AG08396 (cell line): ENCODE data around the gene NECAB3.

Experiments
- DNase-seq: peaks from one replicate; pipeline ENCODE4 v3.0.0; 2012; ENCODE audit warnings: low spot score, mixed read lengths

The NECAB3 gene

DNA sequence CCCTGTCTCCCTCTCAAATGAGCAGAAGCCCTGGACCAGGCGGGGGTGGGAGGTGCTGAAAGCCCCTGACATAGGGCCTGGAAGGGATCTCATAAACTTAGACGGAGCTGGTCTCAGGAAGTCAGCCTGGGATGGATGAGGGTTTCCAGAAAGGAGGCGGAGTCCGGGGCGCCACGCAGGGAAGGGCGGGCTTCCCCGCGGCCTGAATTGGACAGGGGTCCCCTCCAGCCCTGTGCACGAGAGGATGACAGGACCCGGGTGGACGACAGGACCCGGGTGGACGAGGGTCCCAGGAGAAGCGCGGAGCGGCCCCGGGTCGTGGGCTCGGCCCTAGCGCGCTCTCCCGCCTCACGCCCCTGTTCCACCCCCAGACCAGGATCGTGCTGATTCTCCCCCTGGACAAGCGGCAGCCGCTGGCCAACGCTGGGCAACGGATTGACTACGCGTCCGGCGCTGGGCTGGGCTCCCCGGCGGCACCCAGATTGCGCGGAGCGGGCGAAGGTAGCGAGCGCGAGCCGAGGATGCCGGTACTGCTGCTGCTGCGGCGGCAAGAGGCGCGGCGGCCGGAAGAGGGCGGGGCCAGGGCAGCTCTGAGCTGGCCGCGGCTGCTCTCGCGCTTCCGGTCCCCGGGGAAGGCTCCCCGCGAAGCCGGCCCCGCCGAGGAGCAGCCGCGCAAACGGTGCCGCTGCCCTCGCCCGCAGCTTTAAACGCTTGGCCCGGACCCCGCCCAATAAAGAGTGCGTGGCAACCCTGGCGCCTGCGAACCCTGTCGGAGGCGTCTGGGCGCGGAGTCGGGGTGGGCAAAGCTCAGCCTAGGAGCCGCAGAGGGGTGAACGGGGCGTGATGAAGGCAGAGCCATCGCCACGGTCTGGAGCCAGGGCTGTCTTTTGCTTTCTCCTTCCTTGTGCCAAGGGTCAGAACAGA lies 10.8 kb downstream of the NECAB3 start:
- peak; percentile 92 for DNase-seq

DNA sequence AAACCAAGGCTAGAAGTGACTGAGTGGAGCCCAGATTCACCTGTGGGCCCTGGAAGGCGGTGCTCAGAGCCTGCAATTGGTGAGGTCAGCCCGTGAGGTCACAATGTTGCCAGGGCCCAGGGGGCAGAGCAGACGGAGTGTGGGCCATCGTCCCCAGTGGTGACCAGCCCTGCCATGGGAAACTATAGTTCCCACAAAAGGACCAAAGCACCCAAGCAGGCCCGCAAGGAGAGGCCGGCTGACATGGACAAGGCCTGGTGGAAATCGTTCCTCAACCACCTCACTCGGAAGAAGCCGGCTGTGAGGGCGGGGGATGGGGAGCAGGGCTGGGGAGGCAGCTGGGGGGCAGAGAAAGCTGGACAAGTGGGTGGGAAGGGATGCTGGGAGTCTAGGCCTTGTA lies 12.1 kb downstream of the NECAB3 start, which contains the start of gene C20orf144:
Gene C20orf144 (plus strand): TSS at position 156 of the 400 bp plus-strand sequence. CDS start 19 bp downstream, at position 175.
- DNase-seq, result no peak

DNA sequence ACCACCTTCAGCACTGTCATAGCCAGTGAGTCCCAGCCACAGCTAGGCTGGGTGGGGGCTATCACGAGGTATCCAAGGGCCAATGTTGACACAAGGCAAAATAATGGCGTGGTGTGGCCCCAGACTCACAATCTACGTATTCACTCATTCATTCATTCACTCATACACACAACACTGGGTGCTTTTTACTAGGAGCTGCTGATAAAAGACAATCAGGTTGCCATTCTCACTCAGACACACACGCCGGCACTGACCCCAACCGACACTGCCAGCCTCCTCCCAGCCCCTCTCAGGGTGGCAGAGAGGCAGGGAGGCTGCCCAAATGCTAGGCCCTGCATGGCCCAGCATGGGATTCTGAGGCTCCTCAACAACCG lies 13.6 kb downstream of the NECAB3 start:
- no peak for DNase-seq

DNA sequence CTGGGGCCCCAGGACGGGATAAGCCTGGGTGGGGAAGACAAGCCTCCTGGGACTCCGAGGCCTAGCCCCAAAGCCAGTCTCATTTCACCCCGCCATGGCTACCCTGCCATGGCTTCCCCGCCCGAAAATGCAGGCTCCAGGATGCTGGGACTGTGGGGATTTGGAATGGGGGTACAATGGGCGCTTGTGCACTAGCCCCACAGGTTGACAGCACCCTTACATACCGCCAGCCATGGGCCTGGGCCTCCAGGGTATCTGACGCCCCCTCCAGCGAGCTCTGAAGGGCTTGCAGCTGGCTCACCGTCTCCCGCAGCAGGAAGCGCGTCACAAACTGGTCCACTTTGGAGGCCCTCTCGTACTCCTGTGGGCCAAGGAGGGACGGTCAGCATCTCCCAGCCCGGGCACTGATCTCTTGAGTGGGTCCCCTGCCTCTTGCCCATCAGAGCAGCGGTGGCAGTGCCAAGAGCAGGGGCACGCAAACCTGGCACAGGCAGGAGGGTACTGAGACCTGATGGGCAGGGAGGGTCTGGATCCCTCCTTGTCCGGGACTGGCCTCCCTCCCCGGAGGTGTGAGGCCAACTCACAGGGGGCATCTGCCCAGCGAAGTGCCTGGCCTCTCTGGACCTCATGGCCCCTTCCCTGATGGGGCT lies 14.1 kb downstream of the NECAB3 start:
- no peak for DNase-seq

DNA sequence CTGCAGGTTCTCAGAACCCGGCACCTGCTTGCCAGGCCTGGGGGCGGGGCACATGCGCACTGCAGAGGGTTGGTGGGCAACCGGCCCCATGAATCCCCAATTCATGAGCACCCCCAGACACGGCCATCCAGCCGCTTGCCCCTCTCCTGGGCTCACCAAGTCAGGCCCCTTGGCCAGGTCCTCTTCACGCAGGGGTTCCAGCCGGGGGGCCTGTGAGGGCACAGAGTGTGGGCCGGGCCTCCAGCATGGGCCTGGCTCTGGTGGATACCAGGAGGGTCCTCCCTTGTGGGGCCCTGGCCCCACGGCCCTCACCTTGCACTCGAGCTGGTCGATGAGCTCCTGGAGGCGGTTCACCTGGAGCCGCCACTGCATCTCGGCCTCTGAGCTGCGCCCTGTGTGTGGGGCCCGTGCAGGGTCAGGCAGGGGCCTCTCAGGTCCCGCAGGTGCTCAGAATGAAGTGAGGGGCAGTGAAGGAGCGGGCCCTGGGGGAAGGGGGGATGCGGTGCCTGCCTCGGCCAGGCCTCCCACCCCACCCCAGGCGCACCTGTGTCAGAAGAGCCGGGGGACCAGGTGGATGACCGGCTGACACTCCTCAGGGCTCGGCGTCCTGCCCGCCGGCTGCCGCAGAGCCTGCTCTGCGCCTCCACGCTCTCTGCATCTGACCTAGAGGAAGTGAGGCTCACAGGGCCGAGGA lies 14.7 kb downstream of the NECAB3 start:
- no peak for DNase-seq

DNA sequence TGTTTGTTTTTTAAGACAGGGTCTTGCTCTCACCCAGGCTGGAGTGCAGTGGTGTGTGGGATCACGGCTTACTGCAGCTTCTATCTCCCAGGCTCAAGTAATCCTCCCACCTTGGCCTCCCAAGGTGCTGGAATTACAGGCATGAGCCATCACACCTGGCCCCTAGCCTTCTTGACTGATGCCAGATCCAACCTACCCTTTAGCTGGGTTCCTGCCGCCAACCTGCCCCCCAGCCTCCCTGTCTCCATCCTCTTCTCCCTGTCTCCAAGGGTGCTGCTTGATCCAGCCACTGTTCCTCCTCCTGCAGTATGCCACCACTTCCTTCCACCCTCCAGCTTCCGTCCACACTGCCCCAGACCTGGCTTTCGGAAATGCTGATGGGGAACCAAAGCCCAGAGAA lies 15.3 kb downstream of the NECAB3 start:
- DNase-seq, result no peak

DNA sequence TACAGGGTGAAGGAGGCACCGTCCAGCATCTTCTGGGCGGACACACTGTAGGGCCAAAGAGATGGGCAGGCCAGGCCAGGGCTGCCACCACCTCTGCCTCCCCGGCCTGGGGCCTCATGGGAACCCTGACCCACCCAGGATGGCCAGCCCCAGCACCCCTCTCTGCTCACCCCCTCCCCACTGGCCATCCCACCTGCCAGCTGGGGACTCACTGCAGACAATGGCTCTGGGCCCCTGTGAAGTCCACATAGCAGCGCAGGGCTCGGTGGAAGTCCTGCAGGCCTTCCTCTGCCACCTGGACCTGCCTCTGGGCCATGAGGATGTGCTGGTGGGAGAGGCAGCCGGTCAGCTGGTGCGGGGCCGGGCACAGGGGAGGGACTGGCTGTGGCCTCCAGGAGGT lies 15.7 kb downstream of the NECAB3 start:
- DNase-seq, result no peak

DNA sequence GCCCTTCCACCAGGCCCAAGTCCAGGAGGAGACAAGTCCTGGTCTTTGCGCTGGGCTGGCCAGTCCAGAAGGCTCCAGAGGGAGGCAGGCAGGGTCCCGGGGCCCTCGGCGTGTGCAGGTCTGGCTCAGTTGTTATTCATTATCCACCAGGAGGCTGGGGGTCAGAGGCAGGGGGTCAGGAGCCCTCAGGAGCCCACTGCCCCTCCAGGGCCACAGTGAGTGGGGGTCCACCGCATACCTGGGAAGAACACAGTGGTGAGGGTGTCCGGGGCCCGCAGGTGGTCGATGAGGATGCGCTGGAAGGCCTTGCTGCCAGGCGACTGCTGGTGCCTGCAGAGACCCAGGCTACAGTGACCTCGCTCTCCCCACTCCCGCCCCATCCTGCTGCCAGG lies 16.5 kb downstream of the NECAB3 start:
- no peak for DNase-seq

DNA sequence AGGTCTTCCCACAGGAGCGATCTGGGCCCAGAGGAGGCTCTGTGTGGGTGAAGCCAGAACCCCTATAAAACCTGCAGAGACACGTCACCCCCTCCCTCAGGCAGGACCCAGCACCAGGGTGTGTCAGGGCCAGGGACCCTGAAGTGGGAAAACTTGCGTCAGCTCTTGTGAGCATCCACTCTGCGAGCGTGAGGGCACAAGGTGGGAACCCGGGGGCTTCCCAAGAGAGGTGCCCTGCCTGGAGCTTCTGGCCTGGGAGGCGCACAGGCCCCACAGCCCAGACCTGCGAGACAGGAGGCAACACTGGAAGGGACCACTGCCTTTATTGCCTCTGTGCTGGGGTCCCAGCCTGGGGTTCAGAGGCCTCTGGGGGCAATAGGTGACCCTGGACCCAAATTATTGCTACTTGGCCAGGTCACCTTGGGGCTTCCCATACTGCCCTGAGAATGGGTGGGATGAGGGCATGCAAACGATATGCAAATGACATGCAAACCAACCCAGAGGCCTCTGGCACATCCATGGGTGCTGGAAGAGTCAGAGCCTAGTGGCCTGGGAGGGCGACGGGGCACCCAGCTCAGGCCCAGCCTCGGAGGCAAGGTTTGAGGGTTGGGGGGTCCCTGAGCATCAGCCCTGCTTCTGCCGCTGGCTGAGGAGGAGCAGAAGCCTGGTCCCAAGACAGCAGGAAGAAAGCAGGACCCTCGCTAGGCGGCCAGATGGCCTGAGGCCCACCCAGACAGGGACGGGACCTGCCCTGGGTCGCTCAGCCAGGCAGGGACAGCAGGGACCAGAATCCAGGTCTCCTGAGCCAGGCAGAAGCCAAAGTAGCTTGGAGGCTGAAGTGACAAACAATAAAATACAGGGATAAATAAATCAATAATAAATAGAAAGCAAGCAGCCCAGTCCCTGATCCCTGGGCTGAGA lies 17.2 kb downstream of the NECAB3 start:
- no peak for DNase-seq

DNA sequence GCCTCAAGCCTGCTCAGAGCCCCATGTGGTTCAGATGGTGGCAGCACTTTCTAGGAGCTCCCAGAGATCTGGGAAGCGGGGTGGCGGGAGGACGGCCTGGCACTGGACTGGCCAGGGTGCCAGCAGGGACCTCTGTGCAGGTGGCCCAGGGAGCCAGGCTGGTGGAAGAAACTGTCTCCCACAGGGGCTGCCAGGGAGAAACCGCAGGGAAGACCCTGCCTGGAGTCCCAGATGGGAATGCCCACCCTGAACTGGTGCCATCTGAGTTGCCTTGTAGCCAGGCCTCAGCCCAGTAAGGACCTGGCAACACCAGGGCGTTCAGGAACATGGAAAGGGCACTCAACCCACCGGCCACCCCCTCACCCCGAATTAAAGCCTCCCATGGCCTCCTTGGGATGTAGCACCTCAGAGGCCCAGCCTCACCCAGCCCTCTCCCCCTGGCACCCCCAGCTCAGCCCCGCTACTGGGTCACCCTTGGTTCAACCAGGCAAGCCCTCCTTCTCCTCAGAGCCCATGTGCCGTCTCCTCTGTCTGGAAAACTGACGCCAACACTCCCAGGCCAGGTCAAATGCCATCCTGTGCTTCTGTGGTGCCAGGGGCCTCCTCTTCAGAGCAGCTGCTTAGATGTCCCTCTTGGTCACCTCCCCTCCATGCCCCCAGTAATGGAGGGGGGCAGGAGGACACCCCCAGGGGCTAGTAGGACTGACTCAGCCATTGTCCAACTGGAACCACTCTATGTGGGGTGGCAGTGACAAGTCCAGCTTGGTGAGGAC lies 18.0 kb downstream of the NECAB3 start:
- DNase-seq, result no peak

DNA sequence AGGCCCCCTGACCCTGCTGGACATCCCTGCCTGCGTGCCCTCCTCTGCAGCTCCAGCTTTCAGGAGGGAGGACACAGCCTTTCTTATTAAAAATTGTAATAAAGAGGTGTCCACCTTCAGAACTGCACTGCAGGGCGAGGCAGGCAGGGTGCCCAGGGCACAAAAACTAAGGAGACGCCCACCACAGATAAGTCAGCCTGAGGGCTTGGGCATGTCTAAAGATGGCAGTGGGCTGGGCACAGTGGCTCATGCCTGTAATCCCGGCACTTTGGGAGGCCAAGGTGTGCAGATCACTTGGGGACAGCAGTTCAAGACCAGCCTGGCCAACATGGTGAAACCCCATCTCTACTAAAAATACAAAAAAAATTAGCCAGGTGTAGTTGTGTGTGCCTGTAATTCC lies 19.1 kb downstream of the NECAB3 start:
- DNase-seq, result no peak

DNA sequence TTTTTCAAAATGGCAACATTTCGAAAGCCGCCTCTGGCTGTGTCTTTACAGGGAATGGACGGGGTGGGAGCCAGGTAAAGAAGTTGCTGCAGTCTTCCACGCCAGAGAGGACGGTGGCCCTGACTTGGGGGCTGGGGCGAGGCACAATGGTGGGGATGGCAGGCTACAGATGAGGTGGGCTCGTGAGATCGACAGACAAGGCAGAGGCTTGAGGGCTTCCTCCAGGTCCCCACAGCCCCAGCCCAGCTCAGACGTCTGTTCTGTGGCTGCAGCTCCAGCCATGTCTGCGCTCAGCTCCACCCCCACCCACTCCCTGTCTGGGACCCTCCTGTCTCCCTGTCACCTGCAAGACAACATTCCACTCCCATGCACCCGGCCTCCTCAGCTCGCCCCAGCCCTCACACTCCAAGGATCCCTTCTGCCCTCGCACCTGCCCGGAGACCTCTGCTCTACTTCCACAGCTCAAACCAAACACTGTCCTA lies 19.5 kb downstream of the NECAB3 start:
- no peak for DNase-seq

DNA sequence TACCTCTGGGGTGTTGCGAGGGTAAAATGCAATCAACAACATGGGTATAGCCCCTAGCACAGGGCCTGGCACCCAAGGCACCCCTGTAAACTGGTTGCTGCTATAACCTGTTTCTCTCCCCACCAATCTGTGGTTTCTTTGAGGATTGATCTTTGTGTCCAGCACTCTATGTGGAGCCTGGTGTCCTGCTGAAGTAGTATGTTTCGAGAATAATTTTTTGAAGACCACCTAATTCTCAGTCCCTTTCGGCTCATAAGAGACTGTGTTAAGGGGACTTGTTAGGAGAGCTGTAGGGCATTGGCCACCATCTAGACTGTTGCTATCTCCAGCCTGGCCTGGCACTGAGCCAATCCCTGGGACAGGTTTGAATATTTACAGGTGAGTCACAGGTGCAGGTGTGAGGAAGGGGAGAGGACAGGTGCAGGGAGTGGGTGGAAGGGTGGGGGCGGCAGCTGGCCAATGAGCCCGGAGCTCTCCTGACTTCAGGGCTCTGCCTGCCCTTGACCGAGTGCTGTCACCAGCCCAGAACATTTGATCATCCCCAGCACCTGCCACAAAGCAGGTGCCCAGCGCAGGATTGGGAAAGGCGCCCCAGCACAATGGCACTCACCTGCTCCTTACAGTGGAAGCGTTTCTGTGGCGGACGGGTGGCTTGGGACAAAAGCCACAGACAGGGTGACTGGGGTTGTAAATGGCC lies 20.2 kb downstream of the NECAB3 start:
- DNase-seq, result no peak

DNA sequence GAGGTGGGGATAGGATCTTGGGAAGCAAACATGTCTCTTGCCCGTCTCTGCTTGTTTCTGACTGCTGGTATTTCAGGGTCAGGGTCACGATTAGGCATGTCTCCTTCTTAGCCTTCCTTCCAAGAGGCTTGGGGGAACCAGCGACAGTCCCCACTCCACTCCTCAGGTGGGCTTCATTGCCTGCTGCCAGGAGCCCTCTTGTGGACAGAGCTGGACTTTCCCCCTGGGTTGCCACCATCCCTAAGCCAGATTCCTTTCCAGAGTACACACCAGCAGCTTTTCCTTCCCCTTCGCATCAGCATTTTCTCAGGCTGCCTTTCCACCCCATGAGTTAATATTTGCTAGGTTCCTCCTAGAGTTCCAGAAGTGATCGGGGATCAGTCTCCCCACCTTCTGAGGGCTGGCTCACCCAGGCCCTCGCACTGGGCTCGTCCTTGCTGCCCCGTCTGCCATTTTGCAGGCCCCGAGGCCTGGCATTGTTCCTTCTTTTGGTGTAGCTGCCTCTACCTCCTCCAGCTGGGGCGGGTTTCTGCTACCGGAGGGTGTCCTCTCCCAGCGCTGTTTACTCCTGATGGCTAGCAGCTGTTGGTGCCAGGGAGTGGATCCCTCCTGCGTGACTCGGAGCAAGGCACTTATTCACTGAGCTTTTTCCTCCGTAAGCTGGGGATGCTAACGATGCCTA lies 20.9 kb downstream of the NECAB3 start:
- peak; percentile 81 for DNase-seq

DNA sequence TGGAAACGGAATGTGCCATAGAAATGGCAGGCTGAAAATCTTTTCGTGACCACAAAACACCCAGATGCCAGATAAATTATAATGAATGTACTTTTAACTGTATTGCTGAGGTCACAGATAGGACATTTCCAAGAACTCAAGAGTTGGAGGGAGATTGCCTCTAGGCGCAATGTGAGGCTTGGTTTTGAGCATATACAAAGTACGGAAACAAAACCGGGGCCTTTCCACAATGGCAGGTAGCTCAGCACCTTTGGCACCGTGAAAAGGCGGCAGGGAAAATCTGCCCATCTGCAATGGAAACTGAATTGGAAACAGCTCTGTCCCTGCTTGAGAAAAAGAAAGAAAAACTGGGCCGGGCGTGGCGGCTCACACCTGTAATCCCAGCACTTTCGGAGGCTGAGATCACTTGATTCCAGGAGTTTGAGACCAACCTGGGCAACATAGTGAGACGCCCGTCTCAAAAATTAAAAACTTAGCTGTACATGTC lies 22.6 kb downstream of the NECAB3 start:
- no peak for DNase-seq

DNA sequence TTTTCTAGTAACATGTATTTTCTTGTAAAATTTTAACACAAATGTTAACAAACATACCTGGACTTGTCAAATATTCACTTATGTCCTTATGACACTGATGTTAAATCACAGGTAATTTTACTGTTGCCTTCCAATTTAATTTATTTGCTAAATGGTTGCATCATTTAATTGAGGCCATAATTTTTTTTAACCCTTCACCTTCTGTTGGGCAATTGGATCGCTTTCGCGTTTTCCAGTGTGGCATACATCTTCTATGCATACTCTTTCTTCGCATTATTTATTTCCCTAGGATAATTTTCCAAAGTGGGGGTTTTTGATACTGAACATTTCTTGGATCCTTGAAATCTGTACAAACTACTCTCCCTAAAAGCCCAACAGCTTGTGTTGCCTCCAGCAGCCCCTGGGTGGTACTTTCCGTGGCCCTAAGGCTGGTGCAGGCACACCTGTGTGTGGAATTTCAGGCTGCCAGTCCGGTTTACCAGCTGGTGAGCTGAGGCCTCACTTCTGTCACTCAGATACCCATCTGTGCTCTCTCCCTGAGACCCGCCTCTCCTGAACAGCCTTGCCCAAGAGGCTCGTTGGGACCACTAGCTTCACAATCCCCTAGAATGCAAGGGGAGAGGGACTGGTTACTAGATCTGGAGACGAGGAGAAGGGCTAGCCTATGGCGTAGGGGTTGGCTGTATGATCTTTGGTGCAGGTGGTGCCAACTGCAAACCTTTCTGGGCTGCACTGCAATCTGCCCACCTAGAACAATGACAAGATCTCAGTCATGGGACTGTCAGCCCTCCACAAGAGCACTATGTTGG lies 23.3 kb downstream of the NECAB3 start:
- DNase-seq, result no peak

DNA sequence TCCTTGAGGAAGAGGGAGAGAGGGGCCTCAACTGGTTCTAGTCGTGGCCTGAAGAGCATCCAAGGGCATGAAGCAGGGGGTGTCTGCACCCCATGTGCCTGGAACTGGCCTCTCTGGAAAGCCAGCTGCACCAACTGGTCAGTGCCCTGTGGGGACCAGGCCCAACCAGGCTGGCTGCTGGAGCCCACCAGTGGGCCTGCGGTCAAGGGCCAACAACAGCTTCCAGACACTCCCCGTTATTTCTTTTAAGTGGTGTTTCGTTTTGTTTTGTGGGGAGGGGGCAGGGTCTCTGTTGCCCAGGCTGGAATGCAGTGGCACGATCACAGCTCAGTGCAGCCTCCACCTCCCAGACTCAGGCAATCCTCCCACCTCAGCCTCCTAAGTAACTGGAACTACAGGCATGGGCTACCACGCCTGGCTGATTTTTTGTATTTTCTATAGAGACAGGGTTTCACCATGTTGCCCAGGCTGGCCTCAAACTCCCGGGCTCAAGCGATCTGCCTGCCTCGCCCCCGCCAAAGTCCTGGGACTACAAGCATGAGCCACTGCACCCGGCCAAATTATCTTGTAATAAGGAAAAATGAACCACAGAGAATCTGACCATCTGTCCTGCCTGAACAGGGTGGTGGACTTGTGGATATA lies 24.0 kb downstream of the NECAB3 start:
- no peak for DNase-seq

DNA sequence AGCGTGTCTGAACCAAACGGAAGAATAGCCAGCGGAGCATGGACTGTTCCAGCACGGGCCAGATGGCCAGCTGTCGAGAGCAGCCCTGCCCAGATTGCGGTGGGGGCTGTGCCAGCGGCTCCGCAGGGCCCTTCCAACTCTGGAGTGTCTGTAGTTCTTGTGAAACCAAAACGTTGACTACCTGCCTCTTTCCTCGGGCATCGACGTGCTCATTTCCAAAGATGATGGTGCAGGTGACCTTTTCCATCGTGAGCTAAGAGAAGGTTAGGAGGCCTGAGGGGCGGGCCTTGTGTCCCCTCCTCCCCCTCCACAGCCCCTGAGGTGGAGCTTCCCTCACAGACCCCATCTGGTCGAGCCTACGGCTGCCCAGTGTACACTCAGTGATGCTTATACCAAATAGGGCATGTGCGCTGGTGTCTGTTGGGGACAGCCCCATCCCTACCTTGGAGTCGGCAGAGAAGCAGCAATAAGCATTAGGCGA lies 25.0 kb downstream of the NECAB3 start:
- DNase-seq, result peak; percentile 49
